Measurements from ENCODE around the gene PTPRM.

Gene PTPRM

GRCh38 chr18:7548721-7549120 is 18.4 kb upstream of the PTPRM start:
- no peak for TF ChIP-seq EZH2 (IDR thresholded peaks at IDR 0.05; ENCODE audit: borderline replicate concordance, low read depth, low read length, severe bottlenecking)
- TF ChIP-seq CTCF (IDR thresholded peaks at IDR 0.05; ENCODE audit: borderline replicate concordance, extremely low read depth, low read length, poor library complexity, severe bottlenecking): no peak
- Histone ChIP-seq H3K9ac (ENCODE audit: low read depth, low read length) (no peak overlapping the region), H3K4me2 (ENCODE audit: insufficient read depth, low read length) (no peak overlapping the region), H2AFZ (ENCODE audit: low read depth, low read length) (no peak overlapping the region), H3K4me3 (ENCODE audit: low read depth in 1 of 2, low read length in 2 of 2) (no peak overlapping the region), H3K79me2 (ENCODE audit: insufficient read depth, low read length) (no peaks in the 10 kb centered on the region), H3K27ac (ENCODE audit: low read length) (no peak overlapping the region), H4K20me1 (ENCODE audit: insufficient read depth, low read length) (no peaks in the 10 kb centered on the region), H3K9me3 (ENCODE audit: insufficient read depth, low read length, severe bottlenecking) (no peaks in the 10 kb centered on the region), H3K27me3 (ENCODE audit: insufficient read depth, low read length, poor library complexity) (no peaks in the 10 kb centered on the region), H3K4me1 (ENCODE audit: insufficient read depth, low read length) (no peaks in the 10 kb centered on the region), H3K36me3 (ENCODE audit: insufficient read depth, low read length) (no peaks in the 10 kb centered on the region)
- ATAC-seq (ENCODE audit: insufficient read depth, low read depth) (no peak), DNase-seq (no peak)

GRCh38 chr18:7557973-7558372 is 9.1 kb upstream of the PTPRM start:
- Histone ChIP-seq H3K36me3 (ENCODE audit: insufficient read depth, low read length) (no peaks in the 10 kb centered on the region), H3K27me3 (ENCODE audit: insufficient read depth, low read length, poor library complexity) (no peaks in the 10 kb centered on the region), H3K9me3 (ENCODE audit: insufficient read depth, low read length, severe bottlenecking) (no peaks in the 10 kb centered on the region), H3K9ac (ENCODE audit: low read depth, low read length) (no peak overlapping the region), H3K4me2 (ENCODE audit: insufficient read depth, low read length) (no peak overlapping the region), H3K4me3 (ENCODE audit: low read depth in 1 of 2, low read length in 2 of 2) (no peak overlapping the region), H2AFZ (ENCODE audit: low read depth, low read length) (no peak overlapping the region), H3K79me2 (ENCODE audit: insufficient read depth, low read length) (no peaks in the 10 kb centered on the region), H3K4me1 (ENCODE audit: insufficient read depth, low read length) (no peaks in the 10 kb centered on the region), H4K20me1 (ENCODE audit: insufficient read depth, low read length) (no peaks in the 10 kb centered on the region), H3K27ac (ENCODE audit: low read length) (no peak overlapping the region)
- ATAC-seq (ENCODE audit: insufficient read depth, low read depth) (no peak), DNase-seq (no peak)
- TF ChIP-seq CTCF (IDR thresholded peaks at IDR 0.05; ENCODE audit: borderline replicate concordance, extremely low read depth, low read length, poor library complexity, severe bottlenecking) (no peak), EZH2 (IDR thresholded peaks at IDR 0.05; ENCODE audit: borderline replicate concordance, low read depth, low read length, severe bottlenecking) (no peak)

- H3K27ac ChIP-seq (ENCODE audit: low read length): no peak overlapping the region
- TF ChIP-seq CTCF (IDR thresholded peaks at IDR 0.05; ENCODE audit: borderline replicate concordance, extremely low read depth, low read length, poor library complexity, severe bottlenecking) (no peak), EZH2 (IDR thresholded peaks at IDR 0.05; ENCODE audit: borderline replicate concordance, low read depth, low read length, severe bottlenecking) (no peak)
- no peak for DNase-seq
These were observed 8.3 kb upstream of the PTPRM start for GRCh38 chr18:7558769-7559168.

More at GRCh38 chr18:7558769-7559168, 8.3 kb upstream of the PTPRM start:
- no peaks in the 10 kb centered on the region for H3K27me3 ChIP-seq (ENCODE audit: insufficient read depth, low read length, poor library complexity)
- no peaks in the 10 kb centered on the region for H3K36me3 ChIP-seq (ENCODE audit: insufficient read depth, low read length)
- no peaks in the 10 kb centered on the region for H3K4me1 ChIP-seq (ENCODE audit: insufficient read depth, low read length)
- no peak overlapping the region for H2AFZ ChIP-seq (ENCODE audit: low read depth, low read length)
- ATAC-seq (ENCODE audit: insufficient read depth, low read depth): no peak
- H3K4me3 ChIP-seq (ENCODE audit: low read depth in 1 of 2, low read length in 2 of 2): no peak overlapping the region
- H3K4me2 ChIP-seq (ENCODE audit: insufficient read depth, low read length): no peak overlapping the region
- no peak overlapping the region for H3K9ac ChIP-seq (ENCODE audit: low read depth, low read length)
- H3K79me2 ChIP-seq (ENCODE audit: insufficient read depth, low read length): no peaks in the 10 kb centered on the region
- no peaks in the 10 kb centered on the region for H3K9me3 ChIP-seq (ENCODE audit: insufficient read depth, low read length, severe bottlenecking)
- no peaks in the 10 kb centered on the region for H4K20me1 ChIP-seq (ENCODE audit: insufficient read depth, low read length)

Data from DND-41 (cell line).